ENCODE measurements around the gene DIPK1C.
A peak's percentile ranks its signal among the peaks of the same experiment; 100 is the strongest.

Gene DIPK1C

DNA sequence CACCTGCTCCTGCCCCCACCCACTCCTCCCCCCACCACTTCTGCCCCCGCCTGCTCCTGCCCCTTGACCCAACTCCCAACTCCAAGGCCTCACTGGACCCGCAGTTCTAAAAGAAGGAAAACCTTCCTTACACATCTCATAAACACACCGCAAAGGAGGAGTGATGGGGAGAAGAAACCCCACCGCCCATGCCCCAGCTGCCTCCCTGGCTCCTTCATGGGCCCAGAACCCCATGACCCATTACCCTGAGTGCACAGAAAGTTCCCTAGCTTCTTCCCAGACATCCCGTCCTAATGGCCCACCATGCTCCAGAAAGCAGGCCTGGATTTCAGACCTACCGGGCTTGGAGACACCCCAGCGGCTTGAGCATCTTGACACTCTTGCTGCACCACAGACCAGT lies 21.2 kb upstream of the DIPK1C start:
- ATAC-seq (replicated peaks; ENCODE audit: extremely low read depth, poor library complexity, severe bottlenecking), result no peak
- no peaks in the 10 kb centered on the region for H3K36me3 Mint-ChIP-seq (ENCODE audit: insufficient read depth)

DNA sequence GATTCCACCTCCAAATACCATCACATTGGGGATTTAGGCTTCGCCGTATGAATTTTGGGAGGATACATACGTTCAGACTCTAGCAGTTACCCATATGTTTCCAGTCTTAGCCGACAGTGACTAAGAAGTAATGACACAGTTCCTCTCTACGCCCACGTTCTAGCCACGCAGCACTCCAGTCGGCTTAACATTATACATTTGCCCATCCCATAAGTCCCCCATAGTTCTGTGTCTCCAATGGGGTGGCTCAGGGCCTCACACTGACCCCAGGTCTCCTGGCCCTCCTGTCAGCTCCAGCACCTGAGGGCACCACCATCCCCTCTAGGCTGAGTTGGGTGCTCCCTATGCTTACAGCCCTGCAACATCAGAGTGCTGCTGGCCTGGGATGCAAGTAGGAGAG lies 20.7 kb upstream of the DIPK1C start:
- no peaks in the 10 kb centered on the region for H3K4me1 Mint-ChIP-seq
- ATAC-seq (replicated peaks; ENCODE audit: extremely low read depth, poor library complexity, severe bottlenecking), result no peak
- no peak overlapping the region for H3K4me3 Mint-ChIP-seq
- H3K27ac Mint-ChIP-seq (ENCODE audit: low read depth), result no peak overlapping the region
- no peaks in the 10 kb centered on the region for H3K36me3 Mint-ChIP-seq (ENCODE audit: insufficient read depth)
- H3K27me3 Mint-ChIP-seq, result peaks cover 11% of the 10 kb centered on the region
- DNase-seq (ENCODE audit: low spot score in 2 of 2), result no peak
- H3K9me3 Mint-ChIP-seq, result no peaks in the 10 kb centered on the region

More for the DNA sequence above, 21.2 kb upstream of the DIPK1C start:
- H3K4me3 Mint-ChIP-seq, result no peak overlapping the region
- no peaks in the 10 kb centered on the region for H3K4me1 Mint-ChIP-seq
- no peak for DNase-seq (ENCODE audit: low spot score in 2 of 2)
- H3K27ac Mint-ChIP-seq (ENCODE audit: low read depth), result no peak overlapping the region
- no peaks in the 10 kb centered on the region for H3K9me3 Mint-ChIP-seq
- H3K27me3 Mint-ChIP-seq, result peaks cover 11% of the 10 kb centered on the region

DNA sequence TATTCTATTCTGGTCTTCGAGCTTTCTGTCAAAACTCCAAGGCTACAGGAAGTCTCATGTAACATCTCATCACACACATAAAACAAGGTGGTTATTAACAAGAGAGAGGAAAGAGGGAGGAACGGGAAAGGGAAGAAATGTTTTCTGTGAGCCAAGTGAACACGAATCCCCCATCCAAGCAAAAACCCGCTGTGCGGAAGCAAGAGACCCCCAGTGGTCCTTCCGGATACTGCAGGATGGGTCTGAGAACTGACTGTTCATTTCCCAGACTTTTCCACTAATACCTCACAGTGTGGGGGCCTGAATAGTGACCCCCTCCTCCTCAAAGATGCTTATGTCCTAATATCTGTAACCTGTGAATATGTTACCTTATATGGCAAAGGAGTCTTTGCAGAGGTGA lies 19.0 kb upstream of the DIPK1C start:
- Mint-ChIP-seq H3K9me3 (no peaks in the 10 kb centered on the region), H3K27ac (ENCODE audit: low read depth) (no peak overlapping the region), H3K36me3 (ENCODE audit: insufficient read depth) (no peaks in the 10 kb centered on the region), H3K4me1 (no peaks in the 10 kb centered on the region), H3K4me3 (no peak overlapping the region), H3K27me3 (peaks cover 11% of the 10 kb centered on the region)
- no peak for ATAC-seq (replicated peaks; ENCODE audit: extremely low read depth, poor library complexity, severe bottlenecking)
- no peak for DNase-seq (ENCODE audit: low spot score in 2 of 2)

DNA sequence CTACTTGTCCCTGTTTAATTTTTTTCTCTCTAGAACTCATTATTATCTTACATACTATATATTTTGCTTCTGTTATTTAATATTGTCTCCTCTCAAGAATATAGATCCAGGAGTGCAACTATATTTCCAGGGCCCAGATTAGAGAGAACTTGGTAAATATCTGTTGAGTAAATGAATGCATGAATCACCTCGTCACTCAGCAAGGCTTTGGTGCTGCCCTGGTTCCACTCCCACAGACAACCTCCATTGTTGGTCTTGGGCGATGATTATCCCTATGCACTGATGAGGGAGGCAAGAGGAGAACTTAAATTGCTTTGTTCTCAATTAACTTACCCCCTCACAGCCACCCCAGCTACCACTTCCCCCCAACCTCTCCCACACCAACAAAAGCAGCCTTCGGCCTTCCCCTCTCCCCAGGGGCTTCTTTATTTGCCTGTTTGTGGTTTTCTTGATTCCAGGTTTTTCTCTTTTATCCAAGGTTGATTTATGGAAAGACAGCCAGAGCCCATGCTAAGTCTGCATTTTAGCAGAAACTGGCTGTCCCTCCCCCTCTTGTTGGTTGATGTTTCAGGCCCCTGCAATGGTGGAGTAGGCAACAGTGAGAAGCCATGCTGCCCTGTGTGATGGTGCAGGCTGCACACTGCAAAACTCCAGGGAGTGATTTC lies 17.0 kb upstream of the DIPK1C start:
- Mint-ChIP-seq H3K4me3 (no peak overlapping the region), H3K27me3 (peaks cover 24% of the 10 kb centered on the region), H3K9me3 (peaks cover 12% of the 10 kb centered on the region), H3K27ac (ENCODE audit: low read depth) (no peak overlapping the region), H3K4me1 (no peaks in the 10 kb centered on the region), H3K36me3 (ENCODE audit: insufficient read depth) (no peaks in the 10 kb centered on the region)
- DNase-seq (ENCODE audit: low spot score in 2 of 2), result no peak
- no peak for ATAC-seq (replicated peaks; ENCODE audit: extremely low read depth, poor library complexity, severe bottlenecking)

DNA sequence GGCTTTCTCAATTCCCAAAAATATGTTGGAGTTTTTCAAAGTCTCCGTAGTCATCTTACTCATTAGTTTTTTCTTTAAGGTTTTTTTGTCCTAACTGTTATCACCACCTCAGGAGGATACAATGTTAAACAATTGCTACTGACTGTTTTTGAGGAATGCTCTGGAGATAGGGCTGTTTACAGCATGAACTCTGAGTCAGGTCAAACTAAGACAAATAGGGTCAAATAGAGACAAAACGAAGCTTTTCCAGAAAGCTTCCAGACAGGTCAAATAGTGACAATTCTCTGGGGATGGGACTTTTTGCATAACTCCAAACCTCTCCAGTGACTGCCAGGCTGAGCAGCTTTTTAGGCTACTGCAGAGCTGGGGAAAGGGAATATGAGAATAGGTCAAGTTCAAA lies 15.2 kb upstream of the DIPK1C start:
- Mint-ChIP-seq H3K27me3 (peaks cover 13% of the 10 kb centered on the region), H3K27ac (ENCODE audit: low read depth) (no peak overlapping the region), H3K36me3 (ENCODE audit: insufficient read depth) (no peaks in the 10 kb centered on the region), H3K4me1 (no peaks in the 10 kb centered on the region), H3K9me3 (peaks cover 12% of the 10 kb centered on the region), H3K4me3 (no peak overlapping the region)
- DNase-seq (ENCODE audit: low spot score in 2 of 2) (no peak), ATAC-seq (replicated peaks; ENCODE audit: extremely low read depth, poor library complexity, severe bottlenecking) (no peak)

DNA sequence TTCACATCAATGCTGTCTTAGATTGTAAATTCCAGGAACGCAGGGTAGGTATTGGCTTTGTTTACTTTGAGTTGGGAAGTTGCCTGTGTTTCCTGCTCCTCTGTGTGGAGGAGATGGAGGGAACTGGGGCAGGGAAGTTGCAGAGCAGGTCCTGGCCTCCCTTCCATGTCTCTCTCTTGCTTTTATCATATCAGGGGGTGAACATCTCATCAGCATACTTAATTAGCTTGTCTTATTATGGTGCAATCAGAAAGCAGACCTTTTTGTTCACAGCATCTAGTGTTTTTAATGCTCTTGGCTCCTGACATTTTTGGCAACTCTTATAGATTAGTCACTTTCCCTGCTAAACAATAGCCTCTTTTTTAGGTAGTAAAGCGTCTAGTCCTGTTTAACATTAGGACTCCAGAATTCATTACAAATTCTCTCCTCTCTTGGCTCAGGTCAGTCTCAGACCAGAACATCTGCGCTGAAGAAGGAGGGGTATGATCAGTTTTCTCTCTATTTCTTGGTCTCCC lies 11.5 kb upstream of the DIPK1C start:
- Mint-ChIP-seq H3K4me3 (no peak overlapping the region), H3K4me1 (no peaks in the 10 kb centered on the region), H3K36me3 (ENCODE audit: insufficient read depth) (no peaks in the 10 kb centered on the region), H3K9me3 (peaks cover 12% of the 10 kb centered on the region), H3K27me3 (peaks cover 21% of the 10 kb centered on the region), H3K27ac (ENCODE audit: low read depth) (no peak overlapping the region)
- ATAC-seq (replicated peaks; ENCODE audit: extremely low read depth, poor library complexity, severe bottlenecking), result no peak
- no peak for DNase-seq (ENCODE audit: low spot score in 2 of 2)

DNA sequence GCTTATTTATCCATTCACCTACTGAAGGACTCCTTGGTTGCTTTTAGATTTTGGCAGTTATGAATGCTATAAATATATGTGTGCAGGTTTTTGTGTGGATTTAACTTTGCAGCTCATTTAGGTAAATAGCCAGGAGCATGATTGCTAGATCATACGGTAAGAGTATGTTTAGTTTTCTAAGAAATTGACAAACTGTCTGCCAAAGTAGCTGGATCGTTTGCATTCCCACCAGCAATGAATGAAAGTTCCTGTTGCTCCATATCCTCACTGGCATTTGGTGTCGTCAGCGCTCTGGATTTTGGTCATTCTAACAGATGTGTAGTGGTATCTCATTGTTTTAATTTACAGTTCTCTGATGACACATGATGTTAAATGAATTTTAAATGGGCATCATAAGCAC lies 8.7 kb upstream of the DIPK1C start:
- no peak for DNase-seq (ENCODE audit: low spot score in 2 of 2)
- Mint-ChIP-seq H3K4me3 (no peak overlapping the region), H3K4me1 (no peaks in the 10 kb centered on the region), H3K9me3 (peaks cover 12% of the 10 kb centered on the region), H3K27me3 (peaks cover 31% of the 10 kb centered on the region), H3K36me3 (ENCODE audit: insufficient read depth) (no peaks in the 10 kb centered on the region), H3K27ac (ENCODE audit: low read depth) (no peak overlapping the region)
- no peak for ATAC-seq (replicated peaks; ENCODE audit: extremely low read depth, poor library complexity, severe bottlenecking)

DNA sequence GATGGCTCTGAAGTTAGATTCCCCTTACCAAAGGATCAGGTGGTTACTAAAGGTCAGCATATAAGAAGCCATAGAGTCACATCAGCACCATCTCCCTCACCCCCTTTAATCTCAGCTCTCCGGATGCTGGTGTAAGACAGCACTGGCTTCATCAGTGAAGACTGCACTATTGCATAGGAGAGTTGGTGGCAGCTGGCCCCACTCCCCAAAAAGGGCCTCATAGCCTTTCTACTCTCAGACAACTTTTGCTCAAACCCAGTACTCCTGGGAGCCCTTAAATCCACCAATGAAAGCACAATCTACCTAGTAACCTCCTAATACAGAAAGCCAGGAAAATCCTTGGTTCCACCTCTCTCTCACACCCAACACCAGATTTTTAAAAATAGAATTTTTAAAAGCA lies 6.9 kb upstream of the DIPK1C start:
- H3K27ac Mint-ChIP-seq (ENCODE audit: low read depth), result no peak overlapping the region
- no peak for ATAC-seq (replicated peaks; ENCODE audit: extremely low read depth, poor library complexity, severe bottlenecking)

DNA sequence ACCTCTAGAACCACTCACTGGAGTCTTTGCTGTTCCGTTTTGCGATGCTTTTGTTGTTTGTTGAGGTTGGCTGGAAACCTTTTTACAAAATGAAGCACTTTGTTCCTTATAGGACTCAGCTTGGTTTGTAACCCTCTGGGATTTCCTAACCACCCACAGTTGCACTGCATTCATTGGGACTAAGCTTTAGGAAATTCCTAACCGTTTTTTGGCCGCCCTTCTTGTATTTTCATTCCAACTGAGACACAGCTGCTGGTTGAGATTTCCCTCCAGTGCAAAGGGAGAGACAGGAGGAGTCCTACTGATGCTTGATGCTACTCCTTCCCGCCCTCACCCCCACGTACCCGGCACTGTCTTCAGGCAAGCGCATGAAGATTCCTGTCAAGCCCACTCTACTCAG lies 6.1 kb upstream of the DIPK1C start:
- Mint-ChIP-seq H3K9me3 (no peaks in the 10 kb centered on the region), H3K4me1 (no peaks in the 10 kb centered on the region), H3K27me3 (peaks cover 37% of the 10 kb centered on the region), H3K36me3 (ENCODE audit: insufficient read depth) (no peaks in the 10 kb centered on the region), H3K27ac (ENCODE audit: low read depth) (no peak overlapping the region), H3K4me3 (no peak overlapping the region)
- ATAC-seq (replicated peaks; ENCODE audit: extremely low read depth, poor library complexity, severe bottlenecking), result no peak
- no peak for DNase-seq (ENCODE audit: low spot score in 2 of 2)

More for the DNA sequence above, 6.9 kb upstream of the DIPK1C start:
- H3K4me3 Mint-ChIP-seq, result no peak overlapping the region
- H3K9me3 Mint-ChIP-seq, result no peaks in the 10 kb centered on the region
- H3K27me3 Mint-ChIP-seq, result peaks cover 30% of the 10 kb centered on the region
- DNase-seq (ENCODE audit: low spot score in 2 of 2), result no peak
- H3K4me1 Mint-ChIP-seq, result no peaks in the 10 kb centered on the region
- no peaks in the 10 kb centered on the region for H3K36me3 Mint-ChIP-seq (ENCODE audit: insufficient read depth)

DNA sequence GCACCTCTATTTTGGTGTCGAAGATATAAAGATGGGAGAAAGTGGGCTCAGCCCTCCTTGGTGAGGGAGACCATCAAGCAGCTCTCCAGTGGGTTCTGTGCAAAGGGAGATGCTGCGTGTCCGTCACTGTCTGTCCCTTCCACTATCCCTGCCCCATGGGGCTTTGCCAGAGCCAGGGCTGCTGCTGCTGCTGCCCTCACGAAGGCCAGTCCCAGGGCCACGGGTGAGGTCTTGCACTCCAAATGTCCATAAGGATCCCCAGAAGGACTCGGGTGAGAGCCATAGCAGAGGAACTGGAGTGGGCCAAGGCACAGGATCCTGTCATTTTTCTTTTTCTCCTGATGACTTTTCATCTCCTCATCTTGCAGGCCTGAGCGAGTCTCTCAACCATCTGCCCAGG lies 3.7 kb upstream of the DIPK1C start:
- DNase-seq (ENCODE audit: low spot score in 2 of 2), result no peak
- ATAC-seq (replicated peaks; ENCODE audit: extremely low read depth, poor library complexity, severe bottlenecking), result no peak
- H3K9me3 Mint-ChIP-seq, result no peaks in the 10 kb centered on the region
- peaks cover 51% of the 10 kb centered on the region for H3K27me3 Mint-ChIP-seq
- no peak overlapping the region for H3K27ac Mint-ChIP-seq (ENCODE audit: low read depth)
- no peak overlapping the region for H3K4me3 Mint-ChIP-seq
- peaks cover 2% of the 10 kb centered on the region for H3K36me3 Mint-ChIP-seq (ENCODE audit: insufficient read depth)
- peaks cover 7% of the 10 kb centered on the region for H3K4me1 Mint-ChIP-seq

DNA sequence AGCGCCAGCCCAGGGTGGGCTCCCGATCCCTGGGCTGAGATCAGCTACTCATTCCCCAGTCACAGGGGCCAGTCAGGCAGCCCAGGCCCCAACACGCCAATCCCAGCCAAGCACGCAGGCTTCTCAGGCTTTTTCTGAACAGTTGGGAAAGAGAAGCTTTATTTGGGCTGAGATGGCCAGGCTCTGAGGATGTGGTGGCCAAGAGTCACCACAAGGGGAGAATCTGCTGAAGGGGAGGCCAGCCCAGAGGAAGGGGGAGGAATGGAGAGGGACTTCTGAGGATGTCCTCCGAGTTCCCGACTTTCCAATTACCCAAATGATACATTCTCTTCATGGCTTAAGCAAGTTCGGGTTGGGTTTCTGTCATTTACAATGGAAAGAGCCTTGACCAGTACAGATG lies 2.8 kb upstream of the DIPK1C start:
- Mint-ChIP-seq H3K27ac (ENCODE audit: low read depth) (no peak overlapping the region), H3K27me3 (peaks cover 60% of the 10 kb centered on the region)
- no peak for ATAC-seq (replicated peaks; ENCODE audit: extremely low read depth, poor library complexity, severe bottlenecking)

DNA sequence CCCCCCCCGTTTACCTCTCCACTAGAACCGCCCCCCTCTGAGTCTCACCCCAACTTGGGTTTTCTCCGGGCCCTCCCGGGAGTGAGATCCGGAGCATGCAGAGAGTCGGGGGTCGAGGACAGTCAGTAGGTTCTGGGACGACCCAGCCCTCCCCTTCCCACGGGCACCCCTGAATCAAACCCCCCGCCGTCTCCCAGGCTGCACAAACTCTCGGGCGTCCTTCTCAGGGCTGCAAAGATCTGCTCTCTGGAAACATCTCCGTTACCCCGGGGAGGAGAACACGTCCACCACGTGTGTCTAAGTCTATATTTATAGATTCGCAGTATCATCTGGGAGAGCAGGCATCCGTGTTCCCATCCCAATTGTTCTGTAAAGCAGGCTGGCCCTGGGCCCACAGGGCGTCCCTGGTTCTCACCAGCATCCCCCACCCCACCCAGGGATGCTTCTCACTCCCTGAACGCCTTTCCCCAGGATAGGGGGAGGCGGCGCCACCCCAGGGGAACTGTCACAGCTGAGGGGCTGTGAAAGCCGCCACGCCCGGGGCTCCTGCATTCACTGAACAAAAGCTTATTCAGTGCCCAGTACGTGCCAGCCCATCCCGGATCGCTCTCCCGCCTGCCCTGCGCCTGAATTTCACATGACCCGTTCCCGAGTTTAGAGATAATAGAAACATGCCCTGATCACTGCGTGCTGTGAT lies 765 bp upstream of the DIPK1C start:
- no peaks in the 10 kb centered on the region for H3K9me3 Mint-ChIP-seq
- H3K27ac Mint-ChIP-seq (ENCODE audit: low read depth), result no peak overlapping the region
- no peak for DNase-seq (ENCODE audit: low spot score in 2 of 2)
- H3K36me3 Mint-ChIP-seq (ENCODE audit: insufficient read depth), result peaks cover 2% of the 10 kb centered on the region
- H3K27me3 Mint-ChIP-seq, result peaks cover 68% of the 10 kb centered on the region
- ATAC-seq (replicated peaks; ENCODE audit: extremely low read depth, poor library complexity, severe bottlenecking), result no peak
- H3K4me1 Mint-ChIP-seq, result peaks cover 7% of the 10 kb centered on the region
- peak overlapping the region; percentile 72 for H3K4me3 Mint-ChIP-seq

More for the DNA sequence above, 2.8 kb upstream of the DIPK1C start:
- no peak for DNase-seq (ENCODE audit: low spot score in 2 of 2)
- Mint-ChIP-seq H3K4me3 (no peak overlapping the region), H3K9me3 (no peaks in the 10 kb centered on the region), H3K4me1 (peaks cover 7% of the 10 kb centered on the region), H3K36me3 (ENCODE audit: insufficient read depth) (peaks cover 2% of the 10 kb centered on the region)

DNA sequence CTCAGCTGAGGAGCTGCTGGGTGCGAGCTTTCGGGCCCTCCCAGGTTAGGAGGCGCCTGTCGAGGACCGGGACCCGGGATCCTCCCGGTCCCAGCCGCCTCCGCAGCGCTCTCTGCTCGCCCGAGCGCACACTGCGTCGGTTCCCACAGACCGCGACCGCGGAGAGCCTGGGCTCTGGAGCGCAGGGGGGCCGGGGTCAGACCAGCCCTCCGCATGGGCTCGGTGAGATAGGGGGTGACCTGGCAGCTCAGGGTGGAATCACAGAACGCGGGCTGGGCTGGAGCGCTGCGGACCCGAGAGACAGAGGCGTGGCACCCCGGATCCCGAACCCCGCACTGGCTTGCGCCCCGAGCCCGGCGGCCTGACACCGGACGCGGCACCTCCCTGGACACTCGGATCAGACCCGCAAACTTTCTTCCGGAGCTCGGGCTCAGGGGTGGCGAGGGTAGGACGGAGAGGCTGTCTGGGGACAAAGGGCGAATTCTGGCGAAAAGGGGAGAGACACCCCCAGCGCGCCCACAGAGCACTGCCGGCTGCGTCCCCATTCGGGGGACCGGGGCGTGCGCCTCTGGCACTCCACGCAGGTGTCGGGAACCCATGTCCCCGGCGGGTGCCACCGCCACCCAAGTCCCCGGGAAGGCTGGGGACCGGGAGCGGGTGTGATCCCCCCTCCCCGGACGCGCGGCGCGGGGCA lies 612 bp downstream of the DIPK1C start:
- peaks cover 7% of the 10 kb centered on the region for H3K4me1 Mint-ChIP-seq
- H3K27ac Mint-ChIP-seq (ENCODE audit: low read depth), result no peak overlapping the region
- peaks cover 75% of the 10 kb centered on the region for H3K27me3 Mint-ChIP-seq
- ATAC-seq (replicated peaks; ENCODE audit: extremely low read depth, poor library complexity, severe bottlenecking) (no peak), DNase-seq (ENCODE audit: low spot score in 2 of 2) (no peak)
- peaks cover 2% of the 10 kb centered on the region for H3K36me3 Mint-ChIP-seq (ENCODE audit: insufficient read depth)
- H3K9me3 Mint-ChIP-seq, result no peaks in the 10 kb centered on the region
- H3K4me3 Mint-ChIP-seq, result no peak overlapping the region

Data from central memory CD8-positive, alpha-beta T cell (primary cell).